Vagina (tissue), 2 donors: ENCODE data around the gene SPAG17.

Source experiments
- CTCF ChIP-seq, 3 experiments: fragments of 450-650 bp in 2 of 3; fragments of 200-600 bp in 1 of 3; sonication (generic) in 1 of 3; IDR thresholded peaks; one replicate each; pipeline ENCODE4 v1.5.1; 2017 to 2019; ENCODE audit warnings: antibody characterized with exemption in 3 of 3, mild to moderate bottlenecking in 2 of 3, moderate library complexity in 2 of 3
- POLR2AphosphoS5 ChIP-seq, 2 donors: sonication (generic); formaldehyde crosslinking; IDR thresholded peaks; one replicate each; pipeline ENCODE4 v1.9.0; 2017; ENCODE audit warnings: antibody characterized with exemption in 2 of 2, mild to moderate bottlenecking in 2 of 2, low read depth in 1 of 2; ENCODE audit not compliant: insufficient read depth in 1 of 2

- TF ChIP-seq CTCF (IDR thresholded peaks at IDR 0.05) (no peak), POLR2AphosphoS5 (IDR thresholded peaks at IDR 0.05; ENCODE audit: insufficient read depth in 1 of 2, low read depth in 1 of 2) (no peak)
These were observed 259.0 kb downstream of the SPAG17 start for GRCh38 chr1:117925981-117926380.
